DMS79 treated with DMSO at 0.1 percent for 48 hours (cell line): ENCODE measurements around the gene RUNDC3A.
"Not testable (repeated sequence)": the region's sequence is repeated elsewhere in the genome, so short reads cannot be mapped to it uniquely, and the experiment has no call there.

Experiments
- DNase-seq: peaks from one replicate; lab custom pipeline; 2025; lab: John Stamatoyannopoulos, UW

RUNDC3A gene

GRCh38 chr17:44343510-44344209 lies 35.3 kb downstream of the RUNDC3A start:
- no peak for DNase-seq

DNA sequence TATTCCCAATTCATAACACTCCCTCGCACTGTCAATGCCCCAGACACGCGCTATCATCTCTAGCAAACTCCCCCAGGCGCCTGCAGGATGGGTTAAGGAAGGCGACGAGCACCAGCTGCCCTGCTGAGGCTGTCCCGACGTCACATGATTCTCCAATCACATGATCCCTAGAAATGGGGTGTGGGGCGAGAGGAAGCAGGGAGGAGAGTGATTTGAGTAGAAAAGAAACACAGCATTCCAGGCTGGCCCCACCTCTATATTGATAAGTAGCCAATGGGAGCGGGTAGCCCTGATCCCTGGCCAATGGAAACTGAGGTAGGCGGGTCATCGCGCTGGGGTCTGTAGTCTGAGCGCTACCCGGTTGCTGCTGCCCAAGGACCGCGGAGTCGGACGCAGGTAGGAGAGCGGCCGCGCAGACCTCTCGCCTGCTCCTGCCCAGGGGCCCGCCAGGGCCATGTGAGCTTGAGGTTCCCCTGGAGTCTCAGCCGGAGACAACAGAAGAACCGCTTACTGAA lies 36.6 kb downstream of the RUNDC3A start, which contains the start of gene GRN:
Gene GRN (plus strand): TSS at position 364 of the 515 bp plus-strand sequence. CDS start 3,863 bp downstream, outside the sequence.
- peak; percentile 98 for DNase-seq

DNA sequence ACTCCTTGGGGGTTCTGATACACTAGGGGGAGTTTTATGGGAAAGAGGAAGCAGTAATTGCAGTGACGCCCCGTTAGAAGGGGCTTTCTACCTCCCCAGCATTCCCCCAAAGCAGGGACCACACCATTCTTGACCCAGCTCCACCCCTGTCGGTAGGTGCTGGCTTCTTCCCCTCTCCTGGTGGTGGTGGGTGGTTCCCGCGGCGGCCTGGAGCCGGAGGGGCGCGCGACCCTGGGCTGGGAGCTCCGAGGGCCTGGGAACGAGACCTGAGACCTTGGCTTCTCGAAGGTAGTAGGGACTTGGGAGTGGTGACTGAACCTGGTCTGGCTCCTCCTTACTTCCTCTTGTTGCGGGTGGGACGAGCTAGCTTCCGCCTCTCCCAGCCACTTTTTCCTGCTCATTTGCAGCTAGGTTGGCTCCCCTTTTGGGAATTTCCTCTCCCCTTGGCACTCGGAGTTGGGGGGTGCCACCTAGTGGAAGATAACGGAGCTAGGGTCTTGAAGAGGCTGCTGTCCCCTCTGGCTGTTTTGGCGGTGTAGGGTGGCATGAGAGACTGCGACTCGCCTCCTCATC lies 37.1 kb downstream of the RUNDC3A start:
- peak; percentile 44 for DNase-seq

GRCh38 chr17:44346064-44346844 lies 37.9 kb downstream of the RUNDC3A start:
- no peak for DNase-seq

DNA sequence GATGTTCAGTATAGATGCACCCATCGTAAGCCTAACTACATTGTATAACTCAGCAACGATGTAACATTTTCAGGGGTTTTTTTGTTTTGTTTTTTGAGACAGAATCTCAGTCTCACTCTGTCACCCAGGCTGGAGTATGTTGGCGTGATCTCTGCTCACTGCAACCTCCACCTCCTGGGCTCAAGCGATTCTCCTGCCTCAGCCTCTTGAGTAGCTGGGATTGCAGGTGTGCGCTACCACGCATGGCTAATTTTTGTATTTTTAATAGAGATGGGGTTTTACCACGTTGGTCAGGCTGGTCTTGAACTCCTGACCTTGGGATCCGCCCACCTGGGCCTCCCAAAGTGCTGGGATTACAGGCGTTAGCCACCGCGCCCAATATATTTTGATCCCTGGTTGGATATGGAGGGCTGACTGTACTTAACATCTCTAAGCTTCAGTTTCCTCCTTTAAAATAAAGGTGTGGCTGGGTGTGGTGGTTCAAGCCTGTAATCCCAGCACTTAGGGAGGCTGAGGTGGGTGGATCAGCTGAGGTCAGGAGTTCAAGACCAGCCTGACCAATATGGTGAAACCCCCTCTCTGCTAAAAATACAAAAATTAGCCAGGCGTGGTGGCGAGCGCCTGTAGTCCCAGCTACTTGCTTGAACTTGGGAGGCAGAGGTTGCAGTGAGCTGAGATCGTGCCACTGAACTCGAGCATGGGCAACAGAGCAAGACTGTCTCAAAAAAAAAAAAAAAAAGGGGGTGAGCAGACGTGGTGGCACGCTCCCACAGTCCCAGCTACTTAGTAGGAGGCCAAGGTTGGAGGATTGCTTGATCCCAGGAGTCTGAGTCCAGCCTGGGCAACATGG lies 39.0 kb downstream of the RUNDC3A start:
- DNase-seq, result not testable (repeated sequence)

- DNase-seq, result no peak
Observed at GRCh38 chr17:44348234-44348987, 40.0 kb downstream of the RUNDC3A start.

GRCh38 chr17:44348988-44349364 lies 40.6 kb downstream of the RUNDC3A start:
- DNase-seq, result no peak

DNA sequence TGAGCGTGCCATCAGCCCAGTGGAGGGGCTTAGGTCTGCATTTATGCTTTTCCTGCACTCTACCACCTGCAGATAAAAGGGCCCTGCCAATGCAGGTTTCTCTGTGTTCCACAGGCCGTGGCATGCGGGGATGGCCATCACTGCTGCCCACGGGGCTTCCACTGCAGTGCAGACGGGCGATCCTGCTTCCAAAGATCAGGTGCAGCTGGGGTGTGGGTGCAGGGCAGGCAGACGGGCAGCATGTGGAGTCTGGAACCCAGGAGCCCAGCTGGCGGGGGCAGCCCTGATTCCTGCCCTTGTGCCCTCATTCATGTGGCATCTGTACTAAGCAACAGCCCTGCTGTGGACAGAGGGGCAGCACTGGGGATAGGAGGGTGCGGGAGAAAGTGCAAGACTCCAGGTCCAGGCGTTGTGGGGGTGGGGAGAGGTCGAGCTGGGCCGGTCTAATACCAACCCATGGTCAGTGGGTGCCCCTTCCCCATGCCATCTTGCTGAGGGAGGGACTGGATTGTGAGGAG lies 41.2 kb downstream of the RUNDC3A start:
- no peak for DNase-seq

DNA sequence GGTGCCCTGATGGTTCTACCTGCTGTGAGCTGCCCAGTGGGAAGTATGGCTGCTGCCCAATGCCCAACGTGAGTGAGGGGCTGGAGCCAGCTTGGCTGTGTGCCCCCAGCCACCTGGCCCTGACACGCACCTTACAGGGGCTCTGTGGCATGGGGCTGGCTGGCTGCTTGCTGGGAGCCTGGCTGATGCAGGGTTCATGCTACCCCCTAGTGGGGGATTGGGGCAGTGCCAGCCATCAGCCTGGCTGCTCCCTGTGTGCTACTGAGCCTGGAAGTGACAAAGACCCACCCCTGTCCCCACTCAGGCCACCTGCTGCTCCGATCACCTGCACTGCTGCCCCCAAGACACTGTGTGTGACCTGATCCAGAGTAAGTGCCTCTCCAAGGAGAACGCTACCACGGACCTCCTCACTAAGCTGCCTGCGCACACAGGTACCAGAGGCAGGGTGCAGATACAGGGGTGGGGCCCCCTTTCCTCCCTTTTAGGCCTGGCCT lies 42.4 kb downstream of the RUNDC3A start:
- peak; percentile 28 for DNase-seq

- no peak for DNase-seq
Observed at GRCh38 chr17:44351464-44351863, 43.1 kb downstream of the RUNDC3A start.

DNA sequence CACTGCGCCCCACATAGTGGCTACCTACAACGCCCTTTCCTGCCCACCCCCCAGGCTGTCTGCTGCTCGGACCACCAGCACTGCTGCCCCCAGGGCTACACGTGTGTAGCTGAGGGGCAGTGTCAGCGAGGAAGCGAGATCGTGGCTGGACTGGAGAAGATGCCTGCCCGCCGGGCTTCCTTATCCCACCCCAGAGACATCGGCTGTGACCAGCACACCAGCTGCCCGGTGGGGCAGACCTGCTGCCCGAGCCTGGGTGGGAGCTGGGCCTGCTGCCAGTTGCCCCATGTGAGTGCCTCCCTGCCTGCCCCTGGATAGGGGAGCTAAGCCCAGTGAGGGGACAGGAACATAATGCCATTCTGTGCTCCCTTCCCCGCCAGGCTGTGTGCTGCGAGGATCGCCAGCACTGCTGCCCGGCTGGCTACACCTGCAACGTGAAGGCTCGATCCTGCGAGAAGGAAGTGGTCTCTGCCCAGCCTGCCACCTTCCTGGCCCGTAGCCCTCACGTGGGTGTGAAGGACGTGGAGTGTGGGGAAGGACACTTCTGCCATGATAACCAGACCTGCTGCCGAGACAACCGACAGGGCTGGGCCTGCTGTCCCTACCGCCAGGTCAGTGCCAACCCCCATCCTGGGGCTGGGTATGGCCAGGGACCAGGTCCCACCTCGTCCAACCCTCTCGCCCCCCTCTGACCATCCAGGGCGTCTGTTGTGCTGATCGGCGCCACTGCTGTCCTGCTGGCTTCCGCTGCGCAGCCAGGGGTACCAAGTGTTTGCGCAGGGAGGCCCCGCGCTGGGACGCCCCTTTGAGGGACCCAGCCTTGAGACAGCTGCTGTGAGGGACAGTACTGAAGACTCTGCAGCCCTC lies 43.8 kb downstream of the RUNDC3A start:
- DNase-seq, result no peak

- no peak for DNase-seq
Observed at GRCh38 chr17:44352828-44353671, 44.6 kb downstream of the RUNDC3A start.

- DNase-seq, result no peak
Observed at GRCh38 chr17:44353672-44354331, 45.4 kb downstream of the RUNDC3A start.

DNA sequence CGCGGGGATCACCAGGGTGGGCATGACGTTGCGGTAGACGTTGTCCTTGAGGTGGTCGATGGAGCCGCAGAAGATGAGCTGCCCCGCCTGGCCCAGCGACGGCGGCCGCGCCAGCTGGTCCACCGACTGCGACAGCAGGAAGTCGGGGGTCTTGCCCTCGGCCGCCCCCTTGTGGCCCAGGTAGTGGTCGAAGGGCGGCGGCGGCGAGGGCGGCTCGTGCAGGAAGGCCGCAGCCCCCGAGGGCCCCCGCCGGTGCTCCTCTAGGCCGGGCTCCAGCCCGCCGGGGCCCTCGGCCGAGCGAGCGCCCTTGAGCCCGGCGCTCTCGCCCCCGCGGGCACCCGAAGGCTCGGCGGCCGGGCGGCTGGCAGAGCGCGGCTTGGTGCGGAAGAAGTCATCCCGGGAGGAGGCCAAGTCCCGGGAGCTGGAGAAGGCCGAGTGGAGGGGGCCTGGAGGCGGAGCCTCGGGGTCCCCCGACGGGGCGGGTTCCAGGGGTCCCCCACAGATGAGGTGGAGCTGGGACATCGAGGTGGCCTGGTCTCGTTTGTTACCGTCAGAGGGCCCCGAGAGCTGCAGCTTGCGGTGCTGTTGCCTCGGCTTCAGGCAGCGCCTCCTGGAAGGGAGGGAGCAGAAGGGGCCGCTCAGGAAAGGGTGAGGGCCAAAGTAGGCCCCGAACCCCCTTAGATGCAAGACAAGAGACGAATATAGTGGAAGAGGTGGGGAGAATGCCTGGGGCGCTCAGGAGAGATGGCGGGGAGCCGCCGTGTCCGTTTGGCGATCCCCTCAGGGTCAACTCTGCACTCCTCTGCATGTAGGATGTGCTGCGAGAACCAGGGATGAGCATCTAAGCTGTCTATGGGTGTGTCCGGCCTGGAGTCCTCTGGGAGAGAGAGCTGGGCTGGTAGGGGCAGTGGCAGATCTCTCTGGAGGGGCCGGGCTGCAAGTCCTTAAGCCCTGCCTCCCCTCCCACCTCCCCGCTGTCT lies 46.5 kb downstream of the RUNDC3A start:
- no peak for DNase-seq

- no peak for DNase-seq
Observed at GRCh38 chr17:44355642-44356099, 47.3 kb downstream of the RUNDC3A start.

DNA sequence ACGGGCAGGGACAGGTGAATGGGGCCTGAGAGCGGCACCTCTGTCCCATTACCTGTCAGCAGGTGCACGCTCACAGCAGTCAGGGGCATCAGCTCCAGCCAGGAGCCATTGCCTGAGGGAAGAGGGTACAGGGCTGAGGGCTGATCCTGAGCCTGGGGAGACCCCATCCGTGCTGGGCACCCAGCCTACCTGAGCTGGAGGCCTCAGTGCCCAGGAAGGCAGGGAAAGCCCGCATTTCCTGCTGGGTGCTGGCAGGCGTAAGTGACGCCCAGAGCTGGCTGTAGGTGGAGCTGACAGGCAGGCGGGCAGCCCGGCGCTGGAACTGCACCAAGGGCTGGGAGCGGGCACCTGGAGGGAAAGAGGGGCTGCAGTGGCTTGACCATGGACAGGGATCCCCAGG lies 47.8 kb downstream of the RUNDC3A start:
- DNase-seq, result no peak

DNA sequence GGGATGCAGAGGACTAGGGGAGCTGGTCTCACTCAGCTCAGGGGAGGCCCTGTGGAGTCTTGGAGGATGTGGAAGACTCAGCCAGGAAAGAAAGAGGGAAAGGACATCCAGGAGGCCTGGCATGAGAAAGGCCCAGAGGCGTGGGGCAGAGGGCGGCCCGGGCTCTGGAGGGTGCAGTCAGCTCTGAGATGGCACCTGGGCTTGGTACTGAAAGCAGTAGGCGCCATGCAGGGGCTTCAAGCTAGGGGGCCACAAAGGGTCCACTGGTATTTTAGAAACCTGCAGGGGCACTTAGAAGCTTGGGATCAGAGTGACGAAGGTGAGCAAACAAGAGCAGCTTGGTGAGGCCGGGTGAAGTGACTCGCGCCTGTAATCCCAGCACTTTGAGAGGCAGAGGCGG lies 49.7 kb downstream of the RUNDC3A start:
- no peak for DNase-seq
